Measurements from ENCODE around the gene RALGDS.

DNA sequence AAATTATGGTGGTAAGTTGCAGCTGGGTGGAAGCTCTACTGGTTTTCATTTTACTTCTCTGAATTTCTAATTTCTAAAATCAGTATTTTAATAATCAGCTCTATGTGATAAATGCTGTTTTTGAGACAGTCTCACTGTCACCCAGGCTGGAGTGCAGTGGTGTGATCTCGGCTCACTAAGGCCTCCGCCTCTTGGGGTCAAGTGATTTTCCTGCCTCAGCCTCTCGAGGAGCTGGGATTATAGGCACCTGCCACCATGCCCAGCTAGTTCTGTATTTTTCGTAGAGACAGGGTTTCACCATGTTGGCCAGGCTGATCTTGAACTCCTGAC, 1.5 kb upstream of the RALGDS start:
- TF ChIP-seq, protein P1, sequence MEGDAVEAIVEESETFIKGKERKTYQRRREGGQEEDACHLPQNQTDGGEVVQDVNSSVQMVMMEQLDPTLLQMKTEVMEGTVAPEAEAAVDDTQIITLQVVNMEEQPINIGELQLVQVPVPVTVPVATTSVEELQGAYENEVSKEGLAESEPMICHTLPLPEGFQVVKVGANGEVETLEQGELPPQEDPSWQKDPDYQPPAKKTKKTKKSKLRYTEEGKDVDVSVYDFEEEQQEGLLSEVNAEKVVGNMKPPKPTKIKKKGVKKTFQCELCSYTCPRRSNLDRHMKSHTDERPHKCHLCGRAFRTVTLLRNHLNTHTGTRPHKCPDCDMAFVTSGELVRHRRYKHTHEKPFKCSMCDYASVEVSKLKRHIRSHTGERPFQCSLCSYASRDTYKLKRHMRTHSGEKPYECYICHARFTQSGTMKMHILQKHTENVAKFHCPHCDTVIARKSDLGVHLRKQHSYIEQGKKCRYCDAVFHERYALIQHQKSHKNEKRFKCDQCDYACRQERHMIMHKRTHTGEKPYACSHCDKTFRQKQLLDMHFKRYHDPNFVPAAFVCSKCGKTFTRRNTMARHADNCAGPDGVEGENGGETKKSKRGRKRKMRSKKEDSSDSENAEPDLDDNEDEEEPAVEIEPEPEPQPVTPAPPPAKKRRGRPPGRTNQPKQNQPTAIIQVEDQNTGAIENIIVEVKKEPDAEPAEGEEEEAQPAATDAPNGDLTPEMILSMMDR (IDR thresholded peaks at IDR 0.05 in 2 of 3, conservative IDR thresholded peaks at IDR 0.05 in 1 of 3; ENCODE audit: insufficient read depth in 2 of 3, low read depth in 1 of 3, low read length in 3 of 3), result no peak
- TF ChIP-seq SRF (CRISPR knock-in tag; IDR thresholded peaks at IDR 0.05) (no peak), KHSRP (IDR thresholded peaks at IDR 0.05) (no peak), RAD21 (CRISPR knock-in tag; conservative IDR thresholded peaks at IDR 0.05 in 1 of 2, IDR thresholded peaks at IDR 0.05 in 1 of 2) (no peak), KLF6 (CRISPR knock-in tag; IDR thresholded peaks at IDR 0.05; ENCODE audit: borderline replicate concordance) (no peak), ZNF695 (CRISPR knock-in tag; IDR thresholded peaks at IDR 0.05) (no peak), HDAC3 (IDR thresholded peaks at IDR 0.05; ENCODE audit: borderline replicate concordance, partially characterized antibody) (no peak), RFX5 (IDR thresholded peaks at IDR 0.05; ENCODE audit: low read depth, low read length) (no peak), POLR2A (conservative IDR thresholded peaks at IDR 0.05) (no peak)
- TF ChIP-seq, protein P2, sequence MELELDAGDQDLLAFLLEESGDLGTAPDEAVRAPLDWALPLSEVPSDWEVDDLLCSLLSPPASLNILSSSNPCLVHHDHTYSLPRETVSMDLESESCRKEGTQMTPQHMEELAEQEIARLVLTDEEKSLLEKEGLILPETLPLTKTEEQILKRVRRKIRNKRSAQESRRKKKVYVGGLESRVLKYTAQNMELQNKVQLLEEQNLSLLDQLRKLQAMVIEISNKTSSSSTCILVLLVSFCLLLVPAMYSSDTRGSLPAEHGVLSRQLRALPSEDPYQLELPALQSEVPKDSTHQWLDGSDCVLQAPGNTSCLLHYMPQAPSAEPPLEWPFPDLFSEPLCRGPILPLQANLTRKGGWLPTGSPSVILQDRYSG (tag; conservative IDR thresholded peaks at IDR 0.05; ENCODE audit: low read depth), result 0 out of 2 replicates have a peak, but pooled peaks have one; percentile 58
- TF ChIP-seq, protein P3, sequence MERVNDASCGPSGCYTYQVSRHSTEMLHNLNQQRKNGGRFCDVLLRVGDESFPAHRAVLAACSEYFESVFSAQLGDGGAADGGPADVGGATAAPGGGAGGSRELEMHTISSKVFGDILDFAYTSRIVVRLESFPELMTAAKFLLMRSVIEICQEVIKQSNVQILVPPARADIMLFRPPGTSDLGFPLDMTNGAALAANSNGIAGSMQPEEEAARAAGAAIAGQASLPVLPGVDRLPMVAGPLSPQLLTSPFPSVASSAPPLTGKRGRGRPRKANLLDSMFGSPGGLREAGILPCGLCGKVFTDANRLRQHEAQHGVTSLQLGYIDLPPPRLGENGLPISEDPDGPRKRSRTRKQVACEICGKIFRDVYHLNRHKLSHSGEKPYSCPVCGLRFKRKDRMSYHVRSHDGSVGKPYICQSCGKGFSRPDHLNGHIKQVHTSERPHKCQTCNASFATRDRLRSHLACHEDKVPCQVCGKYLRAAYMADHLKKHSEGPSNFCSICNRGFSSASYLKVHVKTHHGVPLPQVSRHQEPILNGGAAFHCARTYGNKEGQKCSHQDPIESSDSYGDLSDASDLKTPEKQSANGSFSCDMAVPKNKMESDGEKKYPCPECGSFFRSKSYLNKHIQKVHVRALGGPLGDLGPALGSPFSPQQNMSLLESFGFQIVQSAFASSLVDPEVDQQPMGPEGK (CRISPR knock-in tag; IDR thresholded peaks at IDR 0.05; ENCODE audit: borderline replicate concordance), result no peak
